VCaP (cell line): ENCODE measurements around the gene ISCA2.

ENCODE experiments used
- H3K27ac ChIP-seq: fragments of 450-650 bp; 2 replicates; pipeline ENCODE4 v1.5.1; 2017
- CTCF ChIP-seq: fragments of 450-650 bp; conservative IDR thresholded peaks from 2 replicates; pipeline ENCODE4 v1.5.1; 2017; ENCODE audit warnings: mild to moderate bottlenecking, moderate library complexity

ISCA2 gene

GRCh38 chr14:74509587-74510222 is 16.1 kb downstream of the ISCA2 start:
- no peak for TF ChIP-seq CTCF
- no peak overlapping the region for H3K27ac ChIP-seq

- TF ChIP-seq CTCF: no peak
Observed at GRCh38 chr14:74510223-74510931, 16.8 kb downstream of the ISCA2 start.

GRCh38 chr14:74510959-74511409 is 17.4 kb downstream of the ISCA2 start:
- TF ChIP-seq CTCF: no peak
- H3K27ac ChIP-seq: no peak overlapping the region

More at GRCh38 chr14:74510223-74510931, 16.8 kb downstream of the ISCA2 start:
- no peak overlapping the region for H3K27ac ChIP-seq

GRCh38 chr14:74511966-74512830 is 18.6 kb downstream of the ISCA2 start:
- TF ChIP-seq CTCF: no peak

GRCh38 chr14:74514471-74514941 is 20.9 kb downstream of the ISCA2 start:
- TF ChIP-seq CTCF: no peak
- no peak overlapping the region for H3K27ac ChIP-seq

More at GRCh38 chr14:74511966-74512830, 18.6 kb downstream of the ISCA2 start:
- no peak overlapping the region for H3K27ac ChIP-seq

- TF ChIP-seq CTCF: no peak
Observed at GRCh38 chr14:74515891-74516412, 22.4 kb downstream of the ISCA2 start.

More at GRCh38 chr14:74515891-74516412, 22.4 kb downstream of the ISCA2 start:
- no peak overlapping the region for H3K27ac ChIP-seq
